GM10266 (cell line): Measurements from ENCODE around the gene FUT6.

Experiments
- DNase-seq: peaks from one replicate; pipeline ENCODE4 v3.0.0; 2012; ENCODE audit errors: extremely low spot score
- TF ChIP-seq, protein P1 (sequence below): IDR thresholded peaks from 2 replicates; pipeline ENCODE4 v1.5.1; 2012; ENCODE audit warnings: mild to moderate bottlenecking, low read depth; ENCODE audit not compliant: control insufficient read depth, insufficient read depth; ENCODE audit errors: missing control alignments

Gene FUT6

DNA sequence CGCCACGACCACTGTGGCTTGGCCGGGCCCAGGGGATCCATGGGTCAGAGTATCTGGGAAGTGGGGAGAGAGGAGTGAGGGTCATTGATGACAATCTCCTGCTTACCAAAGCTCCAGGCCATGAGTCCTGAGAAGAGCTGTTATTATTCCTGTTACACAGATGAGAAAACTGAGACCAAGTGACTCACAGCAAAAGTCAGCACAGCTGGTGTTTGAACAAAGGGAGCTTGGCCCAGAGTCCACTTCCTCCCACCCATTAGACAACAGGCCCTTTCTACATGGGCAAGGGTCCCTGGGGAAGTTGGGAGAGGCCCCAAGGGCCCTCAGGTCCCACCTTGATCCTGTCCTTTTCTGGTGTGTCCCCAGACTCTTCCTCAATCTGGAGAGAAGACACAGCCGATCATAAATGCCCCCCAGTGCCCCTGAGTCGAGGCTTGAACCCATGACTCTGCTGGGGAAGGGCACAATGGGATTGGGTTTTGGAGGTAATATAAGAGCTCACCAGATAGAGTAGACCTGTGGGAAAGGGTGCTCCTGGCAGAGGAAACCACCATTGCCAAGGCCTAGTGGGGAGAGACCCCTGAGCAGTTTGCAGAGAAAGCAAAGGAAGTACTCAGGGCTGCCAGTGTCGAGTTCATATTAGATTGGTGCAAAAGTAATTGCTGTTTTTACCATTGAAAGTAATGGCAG is 6.8 kb downstream of the FUT6 start:
- no peak for DNase-seq
- TF ChIP-seq, protein P1, sequence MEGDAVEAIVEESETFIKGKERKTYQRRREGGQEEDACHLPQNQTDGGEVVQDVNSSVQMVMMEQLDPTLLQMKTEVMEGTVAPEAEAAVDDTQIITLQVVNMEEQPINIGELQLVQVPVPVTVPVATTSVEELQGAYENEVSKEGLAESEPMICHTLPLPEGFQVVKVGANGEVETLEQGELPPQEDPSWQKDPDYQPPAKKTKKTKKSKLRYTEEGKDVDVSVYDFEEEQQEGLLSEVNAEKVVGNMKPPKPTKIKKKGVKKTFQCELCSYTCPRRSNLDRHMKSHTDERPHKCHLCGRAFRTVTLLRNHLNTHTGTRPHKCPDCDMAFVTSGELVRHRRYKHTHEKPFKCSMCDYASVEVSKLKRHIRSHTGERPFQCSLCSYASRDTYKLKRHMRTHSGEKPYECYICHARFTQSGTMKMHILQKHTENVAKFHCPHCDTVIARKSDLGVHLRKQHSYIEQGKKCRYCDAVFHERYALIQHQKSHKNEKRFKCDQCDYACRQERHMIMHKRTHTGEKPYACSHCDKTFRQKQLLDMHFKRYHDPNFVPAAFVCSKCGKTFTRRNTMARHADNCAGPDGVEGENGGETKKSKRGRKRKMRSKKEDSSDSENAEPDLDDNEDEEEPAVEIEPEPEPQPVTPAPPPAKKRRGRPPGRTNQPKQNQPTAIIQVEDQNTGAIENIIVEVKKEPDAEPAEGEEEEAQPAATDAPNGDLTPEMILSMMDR = no peak

DNA sequence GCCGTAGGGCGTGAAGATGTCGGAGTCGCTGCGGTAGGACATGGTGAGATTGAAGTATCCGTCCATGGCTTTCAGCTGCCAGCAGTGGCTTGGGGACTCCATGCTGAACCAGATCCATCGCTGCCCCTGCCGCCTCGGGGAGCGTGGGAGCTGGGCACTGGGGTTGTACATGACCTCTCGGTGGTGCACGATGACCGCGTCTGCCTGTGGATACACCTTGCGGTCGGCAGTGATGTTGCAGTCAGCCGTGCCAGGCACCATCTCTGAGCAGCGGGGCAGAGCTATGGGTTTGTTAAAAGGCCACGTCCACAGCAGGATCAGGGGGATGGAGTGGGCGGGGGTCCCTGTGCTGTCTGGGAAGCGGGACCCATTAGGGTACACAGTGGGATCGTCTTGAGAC is 7.4 kb downstream of the FUT6 start:
- TF ChIP-seq, protein P1 = no peak
- no peak for DNase-seq

DNA sequence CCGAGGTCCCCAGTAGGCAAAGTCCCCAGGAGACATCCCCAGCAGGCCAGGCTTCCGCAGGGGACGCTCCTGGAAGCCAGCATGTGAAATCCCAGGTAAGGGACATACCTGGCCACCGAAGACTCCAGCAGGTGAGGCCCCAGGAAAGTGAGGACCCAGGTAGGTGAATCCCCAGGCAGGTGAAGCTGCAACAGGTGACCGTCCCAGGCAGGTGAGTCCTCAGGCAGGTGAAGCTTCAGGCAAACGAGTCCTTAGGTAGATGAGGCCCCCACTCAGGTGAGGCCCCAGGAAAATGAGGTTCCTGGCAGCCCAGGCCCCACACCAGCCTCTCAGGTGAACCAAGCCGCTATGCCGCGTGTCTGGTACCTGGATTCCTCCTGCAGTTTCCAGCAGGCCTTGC is 8.3 kb downstream of the FUT6 start:
- no peak for DNase-seq
- TF ChIP-seq, protein P1 = no peak

DNA sequence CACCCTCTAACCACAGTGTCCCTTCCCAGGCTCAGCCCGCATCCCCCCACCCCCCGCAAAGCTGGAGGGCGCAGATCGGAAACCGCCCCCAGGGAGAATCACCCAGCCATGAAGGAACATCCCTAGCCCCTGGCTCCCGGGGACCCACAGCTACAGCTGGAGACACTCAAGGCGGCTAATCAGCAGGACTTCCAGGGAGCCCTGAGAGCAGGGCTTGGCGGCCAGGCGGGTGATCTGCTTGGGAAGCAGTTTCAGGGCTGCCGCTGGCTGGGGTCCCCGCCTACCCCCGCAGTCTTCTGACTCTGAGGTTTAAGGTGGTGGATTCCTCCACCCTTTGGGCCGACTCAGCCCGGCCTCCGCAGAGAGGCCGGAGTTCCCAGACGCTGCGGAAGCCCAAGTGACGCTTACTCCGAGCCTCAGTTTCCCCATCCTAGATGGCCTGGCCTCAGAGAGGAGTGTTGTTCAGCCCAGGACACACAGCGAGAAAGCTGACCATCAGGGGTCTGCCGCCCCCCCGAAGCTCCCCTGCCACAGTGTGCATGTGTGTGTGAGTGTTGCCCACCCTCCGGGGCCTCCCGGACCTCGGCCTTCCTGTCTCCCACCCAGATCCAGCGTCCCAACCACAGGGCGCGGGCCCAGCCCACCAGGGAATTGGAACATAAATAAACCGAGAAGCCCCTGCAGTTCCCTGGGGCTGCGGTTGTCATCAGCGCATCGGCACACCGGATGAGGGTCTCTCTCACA is 9.8 kb downstream of the FUT6 start:
- TF ChIP-seq, protein P1 = no peak
- no peak for DNase-seq

DNA sequence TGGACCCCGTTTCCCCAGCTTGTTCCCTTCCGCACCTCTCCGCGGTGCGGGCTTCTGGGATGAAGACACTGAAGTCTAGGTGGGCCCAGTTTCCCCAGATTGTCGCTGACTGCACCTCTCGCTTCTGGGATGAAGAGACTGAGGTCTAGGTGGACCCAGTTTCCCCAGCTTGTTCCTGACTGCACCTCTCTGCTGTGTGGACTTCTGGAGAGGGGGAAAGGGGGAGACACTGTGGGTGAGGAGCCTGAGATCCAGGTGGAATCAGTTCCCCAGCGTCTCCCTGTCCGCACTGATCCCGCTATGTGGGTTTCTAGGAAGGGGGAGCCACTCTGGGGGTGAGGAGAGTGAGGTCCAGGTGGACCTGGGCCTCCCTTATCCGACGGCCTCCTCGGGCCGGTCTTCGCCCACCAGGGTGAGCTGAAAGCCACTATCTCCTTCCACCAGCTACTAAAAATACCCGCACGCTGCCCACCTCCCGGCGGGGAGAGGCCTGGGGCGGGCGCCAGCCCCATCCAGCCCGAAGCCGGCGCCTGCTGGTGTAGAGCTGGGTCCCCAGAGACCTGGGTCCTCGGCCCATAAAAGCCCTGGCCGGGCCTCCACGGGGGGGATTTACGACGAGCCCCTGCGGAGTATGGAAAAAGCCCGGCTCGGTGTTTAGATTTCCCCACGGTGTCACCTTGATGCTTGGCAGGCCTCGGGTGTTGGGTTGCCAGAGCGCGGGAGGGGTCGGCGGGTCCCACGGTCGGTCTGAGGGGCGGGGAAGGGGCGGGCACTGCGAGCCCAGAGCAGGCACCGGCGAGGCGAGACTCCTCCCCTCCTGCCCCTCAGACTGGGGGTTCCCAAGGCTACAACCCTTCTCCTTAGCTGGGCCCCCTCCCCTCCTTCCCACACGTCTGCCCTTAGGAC is 10.6 kb downstream of the FUT6 start:
- TF ChIP-seq, protein P1 = no peak
- DNase-seq = peak; percentile 83

DNA sequence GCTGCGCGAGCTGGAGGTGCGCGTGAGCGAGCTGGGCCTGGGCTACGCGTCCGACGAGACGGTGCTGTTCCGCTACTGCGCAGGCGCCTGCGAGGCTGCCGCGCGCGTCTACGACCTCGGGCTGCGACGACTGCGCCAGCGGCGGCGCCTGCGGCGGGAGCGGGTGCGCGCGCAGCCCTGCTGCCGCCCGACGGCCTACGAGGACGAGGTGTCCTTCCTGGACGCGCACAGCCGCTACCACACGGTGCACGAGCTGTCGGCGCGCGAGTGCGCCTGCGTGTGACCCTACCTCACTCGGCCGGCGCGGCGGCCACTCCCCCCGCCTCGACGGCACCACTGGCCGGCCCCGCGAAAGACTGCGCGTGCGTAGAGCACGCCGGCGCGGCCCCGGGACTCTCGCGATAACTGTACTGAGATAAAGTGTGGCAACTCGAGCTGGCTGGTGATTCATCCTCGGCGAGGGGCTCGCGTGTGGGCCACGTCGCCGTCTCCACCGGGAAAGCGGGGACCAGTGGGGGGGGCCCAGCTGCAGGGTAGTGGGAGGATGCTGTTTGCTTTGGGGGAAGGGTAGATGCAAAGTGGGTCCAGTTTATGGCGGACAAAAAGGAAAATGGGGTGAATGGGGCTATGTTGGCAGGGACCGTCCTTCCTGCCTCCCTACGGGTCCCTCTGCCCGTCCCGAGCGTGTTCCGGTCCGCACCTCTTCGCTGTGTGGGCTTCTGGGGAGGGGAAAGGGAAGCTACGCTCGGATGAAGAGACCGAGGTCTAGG is 11.4 kb downstream of the FUT6 start:
- TF ChIP-seq, protein P1 = no peak

More for the DNA sequence above, 11.4 kb downstream of the FUT6 start:
- DNase-seq = peak; percentile 100
